Measurements from ENCODE around the gene FGF23.

FGF23 gene

GRCh38 chr12:4331842-4332241, 47.7 kb downstream of the FGF23 start:
- Histone ChIP-seq H3K9ac (ENCODE audit: low read depth, low read length, poor library complexity, severe bottlenecking) (no peak overlapping the region), H2AFZ (ENCODE audit: low read length) (no peak overlapping the region), H3F3A (ENCODE audit: low read depth) (no peaks in the 10 kb centered on the region), H3K9me3 (ENCODE audit: insufficient read depth, low read depth, low read length) (no peaks in the 10 kb centered on the region), H3K79me2 (ENCODE audit: insufficient read depth, low read length) (peaks cover 28% of the 10 kb centered on the region; the same call in 1 of the 2 replicates), H3K4me2 (ENCODE audit: low read depth, low read length, poor library complexity, severe bottlenecking) (no peak overlapping the region), H3K4me3 (ENCODE audit: low read length, poor library complexity, severe bottlenecking) (no peak overlapping the region), H3K36me3 (ENCODE audit: insufficient read depth, low read length) (peaks cover 27% of the 10 kb centered on the region; the same call in 1 of the 2 replicates), H3K4me1 (ENCODE audit: insufficient read depth, low read length, poor library complexity, severe bottlenecking) (peaks cover 6% of the 10 kb centered on the region), H4K20me1 (ENCODE audit: insufficient read depth, low read length, poor library complexity, severe bottlenecking) (peaks cover 6% of the 10 kb centered on the region), H3K27me3 (ENCODE audit: insufficient read depth, low read length, poor library complexity, severe bottlenecking) (no peaks in the 10 kb centered on the region), H3K9me2 (replicated peaks; ENCODE audit: low read depth, low read length) (no peaks in the 10 kb centered on the region)
- TF ChIP-seq CTCF (conservative IDR thresholded peaks at IDR 0.05; ENCODE audit: low read length): no peak
- TF ChIP-seq EZH2phosphoT487 (IDR thresholded peaks at IDR 0.05; ENCODE audit: borderline replicate concordance): no peak

DNA sequence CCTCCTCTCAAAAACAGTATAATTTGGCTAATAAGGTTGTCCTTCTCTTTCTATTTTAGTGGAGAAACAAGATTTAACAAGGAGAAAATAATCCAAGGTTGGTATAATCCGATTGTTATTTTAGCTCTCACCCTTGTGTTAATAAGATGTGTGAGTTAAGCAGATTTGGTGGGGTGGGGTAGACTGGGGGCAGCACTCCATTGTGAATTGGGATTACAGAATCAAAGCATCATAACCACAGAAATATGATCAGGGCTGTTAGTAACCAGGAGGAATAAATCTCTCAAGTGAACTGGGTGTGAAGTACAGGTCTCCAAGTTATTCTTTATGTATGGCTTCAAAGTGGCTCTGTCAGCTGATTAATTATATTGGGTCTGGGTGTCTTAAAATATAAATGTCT, 48.3 kb downstream of the FGF23 start:
- Histone ChIP-seq H3K9ac (ENCODE audit: low read depth, low read length, poor library complexity, severe bottlenecking) (no peak overlapping the region), H3K79me2 (ENCODE audit: insufficient read depth, low read length) (peaks cover 29% of the 10 kb centered on the region; the same call in 1 of the 2 replicates), H3K27me3 (ENCODE audit: insufficient read depth, low read length, poor library complexity, severe bottlenecking) (no peaks in the 10 kb centered on the region), H3K4me3 (ENCODE audit: low read length, poor library complexity, severe bottlenecking) (no peak overlapping the region), H3K36me3 (ENCODE audit: insufficient read depth, low read length) (peaks cover 22% of the 10 kb centered on the region; the same call in 1 of the 2 replicates), H2AFZ (ENCODE audit: low read length) (no peak overlapping the region), H3K9me2 (replicated peaks; ENCODE audit: low read depth, low read length) (no peaks in the 10 kb centered on the region), H3F3A (ENCODE audit: low read depth) (no peaks in the 10 kb centered on the region), H4K20me1 (ENCODE audit: insufficient read depth, low read length, poor library complexity, severe bottlenecking) (peaks cover 6% of the 10 kb centered on the region), H3K4me2 (ENCODE audit: low read depth, low read length, poor library complexity, severe bottlenecking) (no peak overlapping the region), H3K4me1 (ENCODE audit: insufficient read depth, low read length, poor library complexity, severe bottlenecking) (peaks cover 6% of the 10 kb centered on the region), H3K9me3 (ENCODE audit: insufficient read depth, low read depth, low read length) (no peaks in the 10 kb centered on the region)
- TF ChIP-seq CTCF (conservative IDR thresholded peaks at IDR 0.05; ENCODE audit: low read length): no peak
- TF ChIP-seq EZH2phosphoT487 (IDR thresholded peaks at IDR 0.05; ENCODE audit: borderline replicate concordance): no peak

DNA sequence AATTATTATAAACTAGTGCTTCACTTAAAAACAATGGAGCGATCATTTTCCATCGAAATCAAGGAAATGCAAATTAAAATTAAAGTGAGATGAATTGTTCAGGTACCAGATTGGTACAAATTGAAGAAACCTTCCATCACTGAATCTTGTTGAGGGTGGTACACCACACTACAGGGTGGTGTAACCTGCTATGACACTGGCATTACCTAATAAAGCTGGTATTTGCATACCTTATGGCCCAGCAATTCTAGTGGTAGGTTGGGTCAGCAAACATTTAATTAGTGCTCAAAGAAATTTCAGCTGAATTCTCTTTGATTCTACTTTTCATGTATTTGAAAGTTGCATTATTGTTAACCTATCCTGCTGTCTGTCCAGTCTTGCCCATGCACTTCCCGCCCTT, 49.3 kb downstream of the FGF23 start:
- Histone ChIP-seq H3K9me3 (ENCODE audit: insufficient read depth, low read depth, low read length) (no peaks in the 10 kb centered on the region), H2AFZ (ENCODE audit: low read length) (no peak overlapping the region), H3K4me1 (ENCODE audit: insufficient read depth, low read length, poor library complexity, severe bottlenecking) (peaks cover 9% of the 10 kb centered on the region), H3K9me2 (replicated peaks; ENCODE audit: low read depth, low read length) (no peaks in the 10 kb centered on the region), H3K36me3 (ENCODE audit: insufficient read depth, low read length) (peaks cover 18% of the 10 kb centered on the region; the same call in 1 of the 2 replicates), H3F3A (ENCODE audit: low read depth) (no peaks in the 10 kb centered on the region), H3K27me3 (ENCODE audit: insufficient read depth, low read length, poor library complexity, severe bottlenecking) (no peaks in the 10 kb centered on the region), H3K4me2 (ENCODE audit: low read depth, low read length, poor library complexity, severe bottlenecking) (no peak overlapping the region), H4K20me1 (ENCODE audit: insufficient read depth, low read length, poor library complexity, severe bottlenecking) (peaks cover 6% of the 10 kb centered on the region), H3K79me2 (ENCODE audit: insufficient read depth, low read length) (peaks cover 35% of the 10 kb centered on the region; the same call in 1 of the 2 replicates), H3K9ac (ENCODE audit: low read depth, low read length, poor library complexity, severe bottlenecking) (no peak overlapping the region), H3K4me3 (ENCODE audit: low read length, poor library complexity, severe bottlenecking) (no peak overlapping the region)
- TF ChIP-seq CTCF (conservative IDR thresholded peaks at IDR 0.05; ENCODE audit: low read length) (no peak), EZH2phosphoT487 (IDR thresholded peaks at IDR 0.05; ENCODE audit: borderline replicate concordance) (no peak)

All from Loucy (cell line).